Adrenal gland (tissue), 12 donors: ENCODE measurements around the gene GNL3L. TPM values are rescaled to one million over a fixed set of nuclear protein-coding genes. Genes with fewer than 3 reads are reported as not detected.
"Not testable (repeated sequence)": the region's sequence is repeated elsewhere in the genome, so short reads cannot be mapped to it uniquely, and the experiment has no call there.

ENCODE experiments used
- DNase-seq, 7 donors: peaks; one replicate each; pipeline ENCODE4 v3.0.0-alpha.2; 2019 to 2020
- H3K27ac ChIP-seq, 5 donors: fragments of 200-600 bp; sonication (generic) in 4 of 5; 1 replicate in 3 of 5; 2 replicates in 2 of 5; pipeline versions ENCODE4 v1.5.1 to v1.8.0; 2016 to 2020; ENCODE audit warnings: mild to moderate bottlenecking in 1 of 5
- H3K27me3 ChIP-seq: fragments of 200-600 bp; 2 replicates; pipeline ENCODE4 v1.8.0; 2021
- H3K36me3 ChIP-seq, 2 donors: fragments of 200-600 bp; replicated peaks in 1 of 2; 1 replicate in 1 of 2; 2 replicates in 1 of 2; pipeline versions ENCODE4 v1.5.1 to v1.8.0; 2018 to 2022
- H3K4me1 ChIP-seq, 2 donors: fragments of 200-600 bp; replicated peaks in 1 of 2; 1 replicate in 1 of 2; 2 replicates in 1 of 2; pipeline versions ENCODE4 v1.5.1 to v1.8.0; 2018 to 2021
- H3K4me3 ChIP-seq, 4 donors: fragments of 200-600 bp; sonication (generic) in 3 of 4; one replicate each; pipeline ENCODE4 v1.5.1; 2016 to 2018
- H3K9me3 ChIP-seq, 3 donors: fragments of 200-600 bp; sonication (generic) in 1 of 3; replicated peaks in 1 of 3; 1 replicate in 2 of 3; 2 replicates in 1 of 3; pipeline versions ENCODE4 v1.5.1 to v1.8.0; 2016 to 2021
- CTCF ChIP-seq, 6 experiments: fragments of 450-650 bp in 4 of 6; fragments of 200-600 bp in 2 of 6; sonication (generic) in 1 of 6; IDR thresholded peaks; 1 replicate in 5 of 6; 2 replicates in 1 of 6; pipeline versions ENCODE4 v1.5.1 to v1.8.0; 2016 to 2021; ENCODE audit warnings: antibody characterized with exemption in 6 of 6, mild to moderate bottlenecking in 2 of 6, moderate library complexity in 1 of 6
- POLR2A ChIP-seq, 2 donors: fragments of 450-650 bp; IDR thresholded peaks; one replicate each; pipeline ENCODE4 v1.6.1; 2017; ENCODE audit warnings: antibody characterized with exemption in 2 of 2, mild to moderate bottlenecking in 2 of 2, moderate library complexity in 1 of 2
- WGBS, 4 donors: extraction: QIAGEN DNeasy Blood & Tissue Kit in 2 of 4; methylation state at CpG; one replicate each; pipeline versions ENCODE4 v1.1.5 to v1.1.7; 2013 to 2017; 5-methylcytosine and 5-hydroxymethylcytosine counted together
- intact Hi-C, 2 donors: fragments of 100-400 bp; cut with DNase I; formaldehyde crosslinking; loops; one replicate each; pipeline versions ENCODE4 v1.14.1 to v1.15.0; 2022 to 2023
- polyA plus RNA-seq, 3 donors: library from polyadenylated mRNA; stranded (reverse); fragments of 200-250 nt in 2 of 3; fragments of 350-450 nt in 1 of 3; fragmentation: Illumina TruSeq in 1 of 3; extraction: RNeasy Lipid Tissue Mini Kit (QIAGEN cat#74804) in 1 of 3; gene quantifications; one replicate each; pipeline ENCODE4 v1.2.3, GENCODE V29; 2013 to 2014
- total RNA-seq, 9 donors: library from RNA; depleted of rRNA in 4 of 9; stranded (reverse); fragments of >200 nt in 4 of 9; fragments of 120-200 nt in 1 of 9; fragmentation: NEBNext Ultra II Directional in 1 of 9; extraction: Animal tissue kit (Norgen Biotek cat#: 25700) in 1 of 9; gene quantifications; one replicate each; pipeline versions ENCODE4 v1.1.0 to v1.2.4, GENCODE V29; 2013 to 2023
- donor health status: healthy with polysubstance abuse.
- donor health status: Bipolar disorder and iron deficiency.
- donor health status: DM: yes; HTN: yes; CAD: no.
- donor health status: DM: no; HTN: no; CAD: no.
- donor health status: DM: no; HTN: no; CAD: no.
- donor health status: DM: yes; HTN: yes; CAD: no.

The GNL3L gene
- total and polyA plus RNA-seq, 12 donors, result 2.0 to 37.5 (median 23.4) TPM

- no peak for DNase-seq
- Histone ChIP-seq H3K4me1 (no peaks in the 10 kb centered on the region), H3K27me3 (peaks cover 3% of the 10 kb centered on the region), H3K27ac (no peak overlapping the region), H3K9me3 (no peaks in the 10 kb centered on the region), H3K36me3 (peaks cover 0 to 18% of the 10 kb centered on the region in 2 donors), H3K4me3 (no peak overlapping the region)
- 76 to 95% (median 86%) methylated on average over 4 to 11 of the region's 11 CpGs for WGBS, 4 donors
- intact Hi-C loops, result no loop called here
- TF ChIP-seq POLR2A (IDR thresholded peaks at IDR 0.05) (no peak), CTCF (IDR thresholded peaks at IDR 0.05) (no peak)
These were observed 30.4 kb downstream of the GNL3L start for GRCh38 chrX:54560411-54560810.

- Histone ChIP-seq H3K27me3 (peaks cover 3% of the 10 kb centered on the region), H3K27ac (no peak overlapping the region), H3K4me1 (no peaks in the 10 kb centered on the region), H3K36me3 (peaks cover 0 to 18% of the 10 kb centered on the region in 2 donors), H3K9me3 (no peaks in the 10 kb centered on the region), H3K4me3 (no peak overlapping the region)
- 70 to 95% (median 73%) methylated on average over 1 of the region's 1 CpG; no CpG with 5 or more reads in 1 of the 4 donors for WGBS, 4 donors
- DNase-seq, result no peak
- TF ChIP-seq CTCF (IDR thresholded peaks at IDR 0.05) (no peak), POLR2A (IDR thresholded peaks at IDR 0.05) (no peak)
- intact Hi-C loops, result no loop called here
These were observed 31.6 kb downstream of the GNL3L start for GRCh38 chrX:54561622-54562021.

- no peak overlapping the region for H3K27ac ChIP-seq
- no peaks in the 10 kb centered on the region for H3K4me1 ChIP-seq
- H3K9me3 ChIP-seq, result no peaks in the 10 kb centered on the region
- TF ChIP-seq CTCF (IDR thresholded peaks at IDR 0.05) (no peak), POLR2A (IDR thresholded peaks at IDR 0.05) (no peak)
- 82 to 94% (median 90%) methylated on average over 5 of the region's 5 CpGs for WGBS, 4 donors
- no peak for DNase-seq
- H3K27me3 ChIP-seq, result peaks cover 3% of the 10 kb centered on the region
- intact Hi-C loops, result no loop called here
- H3K4me3 ChIP-seq, result no peak overlapping the region
- H3K36me3 ChIP-seq, result peaks cover 0 to 5% of the 10 kb centered on the region in 2 donors
These were observed 34.9 kb downstream of the GNL3L start for GRCh38 chrX:54564936-54565335.

GRCh38 chrX:54570332-54570731, 40.3 kb downstream of the GNL3L start:
- intact Hi-C loops, result no loop called here
- no peak overlapping the region for H3K4me3 ChIP-seq

GRCh38 chrX:54572641-54573040, 42.6 kb downstream of the GNL3L start:
- H3K36me3 ChIP-seq, H3K9me3 ChIP-seq, H3K4me1 ChIP-seq, H3K27me3 ChIP-seq, H3K27ac ChIP-seq, DNase-seq, intact Hi-C loops, H3K4me3 ChIP-seq: not testable (repeated sequence)
- 95 to 97% methylated on average over 16 to 20 of the region's 31 CpGs; no CpG with 5 or more reads in 2 of the 4 donors for WGBS, 4 donors

More at GRCh38 chrX:54570332-54570731, 40.3 kb downstream of the GNL3L start:
- TF ChIP-seq POLR2A (IDR thresholded peaks at IDR 0.05), result no peak
- TF ChIP-seq CTCF (IDR thresholded peaks at IDR 0.05), result no peak
- H3K4me1 ChIP-seq, result no peaks in the 10 kb centered on the region
- no peaks in the 10 kb centered on the region for H3K36me3 ChIP-seq
- no peak for DNase-seq
- no peaks in the 10 kb centered on the region for H3K27me3 ChIP-seq
- no peak overlapping the region for H3K27ac ChIP-seq
- no peaks in the 10 kb centered on the region for H3K9me3 ChIP-seq
